ENCODE measurements around the gene CD28. TPM values are rescaled to one million over a fixed set of nuclear protein-coding genes. Genes with fewer than 3 reads are reported as not detected.

Gene CD28
- total RNA-seq, 2 experiments from 2014 or later: 128 to 130 TPM

GRCh38 chr2:203759690-203760365, 53.4 kb downstream of the CD28 start:
- no peaks in the 10 kb centered on the region for H3K27me3 Mint-ChIP-seq
- Histone ChIP-seq H3K4me3 (ENCODE audit: low read length) (no peak overlapping the region), H3K36me3 (ENCODE audit: insufficient read depth, low read length) (peaks cover 3% of the 10 kb centered on the region), H3K9me3 (ENCODE audit: control insufficient read depth in 1 of 2, insufficient read depth in 1 of 2, low read length in 2 of 2) (peaks cover 10 to 17% of the 10 kb centered on the region in 2 experiments), H3K27me3 (ENCODE audit: control insufficient read depth in 1 of 2, insufficient read depth in 2 of 2, low read length in 2 of 2) (no peaks in the 10 kb centered on the region), H3K27ac (ENCODE audit: low read depth in 1 of 2, low read length in 2 of 2) (no peak overlapping the region), H3K4me1 (ENCODE audit: insufficient read depth, low read length) (peaks cover 33% of the 10 kb centered on the region)
- POLR2A ChIA-PET: interaction anchor here (1.1 to 4.2 kb wide), 4 partner anchors 9 to 40 kb away, joined by 3 to 10 read pairs (median 4); no protein-coding TSS in a partner anchor
- H3K4me3 Mint-ChIP-seq: no peak overlapping the region
- peaks cover 91% of the 10 kb centered on the region for H3K36me3 Mint-ChIP-seq (ENCODE audit: low read depth)
- intact Hi-C loops (cut with DNase I, micrococcal nuclease): loop anchor here in 1 of 2 experiments (5.0 kb wide), 2 partner anchors 38 to 53 kb away; partner anchors contain the start of gene CD28
- no peak for ATAC-seq (ENCODE audit: poor library complexity)
- CTCF ChIA-PET: no interaction called here
- peaks cover 81% of the 10 kb centered on the region for H3K4me1 Mint-ChIP-seq (ENCODE audit: low read depth)
- H3K27ac Mint-ChIP-seq: peak overlapping the region; percentile 64
- DNase-seq: no peak
- no peak for TF ChIP-seq CTCF (IDR thresholded peaks at IDR 0.05)
- H3K9me3 Mint-ChIP-seq: peaks cover 12% of the 10 kb centered on the region

GRCh38 chr2:203761121-203761520, 54.7 kb downstream of the CD28 start:
- Mint-ChIP-seq H3K36me3 (ENCODE audit: low read depth) (peaks cover 88% of the 10 kb centered on the region), H3K9me3 (peaks cover 4% of the 10 kb centered on the region), H3K4me3 (no peak overlapping the region), H3K27ac (peak overlapping the region; percentile 86), H3K4me1 (ENCODE audit: low read depth) (peaks cover 85% of the 10 kb centered on the region), H3K27me3 (no peaks in the 10 kb centered on the region)
- peaks cover 7 to 10% of the 10 kb centered on the region in 2 experiments for H3K9me3 ChIP-seq (ENCODE audit: control insufficient read depth in 1 of 2, insufficient read depth in 1 of 2, low read length in 2 of 2)
- no peak for DNase-seq
- H3K4me3 ChIP-seq (ENCODE audit: low read length): no peak overlapping the region
- CTCF ChIA-PET: no interaction called here
- POLR2A ChIA-PET: interaction anchor here (0.8 kb wide), 1 partner anchor 10 kb away, joined by 3 read pairs; no protein-coding TSS in a partner anchor
- no peak for TF ChIP-seq CTCF (IDR thresholded peaks at IDR 0.05)
- peaks cover 43% of the 10 kb centered on the region for H3K4me1 ChIP-seq (ENCODE audit: insufficient read depth, low read length)
- no peak for ATAC-seq (ENCODE audit: poor library complexity)
- no peaks in the 10 kb centered on the region for H3K27me3 ChIP-seq (ENCODE audit: control insufficient read depth in 1 of 2, insufficient read depth in 2 of 2, low read length in 2 of 2)
- intact Hi-C loops (cut with DNase I, micrococcal nuclease): loop anchor here in 1 of 2 experiments (5.0 kb wide), 2 partner anchors 39 to 54 kb away; partner anchors contain the start of gene CD28
- peaks cover 3% of the 10 kb centered on the region for H3K36me3 ChIP-seq (ENCODE audit: insufficient read depth, low read length)
- H3K27ac ChIP-seq (ENCODE audit: low read depth in 1 of 2, low read length in 2 of 2): no peak overlapping the region

GRCh38 chr2:203763241-203763937, 57.0 kb downstream of the CD28 start:
- CTCF ChIA-PET: interaction anchor here (0.6 to 1.5 kb wide), 4 partner anchors 19 to 246 kb away, joined by 3 to 4 read pairs (median 4); partner anchors contain the start of gene CTLA4
- H3K4me3 Mint-ChIP-seq: peak overlapping the region; percentile 39

More at GRCh38 chr2:203763241-203763937, 57.0 kb downstream of the CD28 start:
- Histone ChIP-seq H3K9me3 (ENCODE audit: control insufficient read depth in 1 of 2, insufficient read depth in 1 of 2, low read length in 2 of 2) (peaks cover 0 to 5% of the 10 kb centered on the region in 2 experiments), H3K4me3 (ENCODE audit: low read length) (no peak overlapping the region), H3K4me1 (ENCODE audit: insufficient read depth, low read length) (peaks cover 45% of the 10 kb centered on the region), H3K27me3 (ENCODE audit: control insufficient read depth in 1 of 2, insufficient read depth in 2 of 2, low read length in 2 of 2) (no peaks in the 10 kb centered on the region), H3K36me3 (ENCODE audit: insufficient read depth, low read length) (peaks cover 3% of the 10 kb centered on the region), H3K27ac (ENCODE audit: low read depth in 1 of 2, low read length in 2 of 2) (peak overlapping the region; percentile 36 to 42)
- peak overlapping the region; percentile 86 for H3K27ac Mint-ChIP-seq
- H3K27me3 Mint-ChIP-seq: no peaks in the 10 kb centered on the region
- POLR2A ChIA-PET: interaction anchor here (0.7 to 4.2 kb wide), 7 partner anchors 8 to 56 kb away, joined by 3 to 22 read pairs (median 4); no protein-coding TSS in a partner anchor
- DNase-seq (no peak), ATAC-seq (ENCODE audit: poor library complexity) (peak; percentile 36)
- no peak for TF ChIP-seq CTCF (IDR thresholded peaks at IDR 0.05)
- H3K36me3 Mint-ChIP-seq (ENCODE audit: low read depth): peaks cover 85% of the 10 kb centered on the region
- peaks cover 4% of the 10 kb centered on the region for H3K9me3 Mint-ChIP-seq
- peaks cover 88% of the 10 kb centered on the region for H3K4me1 Mint-ChIP-seq (ENCODE audit: low read depth)
- intact Hi-C loops (cut with DNase I, micrococcal nuclease): loop anchor here in 1 of 2 experiments (2.0 to 5.0 kb wide), 3 partner anchors 23 to 56 kb away; partner anchors contain the start of gene CD28

Measured in CD4-positive, alpha-beta T cell (primary cell).